ENCODE data around the gene FAF2.

Gene FAF2

GRCh38 chr5:176533894-176534611, 85.9 kb downstream of the FAF2 start:
- DNase-seq, result no peak

GRCh38 chr5:176534640-176535039, 86.5 kb downstream of the FAF2 start:
- no peak for DNase-seq

- peak; percentile 43 for DNase-seq
Measured at GRCh38 chr5:176535101-176535663, 87.0 kb downstream of the FAF2 start.

- DNase-seq, result no peak
Measured at GRCh38 chr5:176535664-176536131, 87.5 kb downstream of the FAF2 start.

- peak; percentile 20 for DNase-seq
Measured at GRCh38 chr5:176536132-176536901, 88.1 kb downstream of the FAF2 start.

GRCh38 chr5:176536902-176537553, 88.8 kb downstream of the FAF2 start, which contains the start of gene RNF44:
Gene RNF44 (minus strand): TSS chr5:176537402. CDS start chr5:176532472, 4,930 bp downstream.
- peak; percentile 84 for DNase-seq

- peak; percentile 98 for DNase-seq
Measured at GRCh38 chr5:176537554-176538229, 89.5 kb downstream of the FAF2 start.

GRCh38 chr5:176538230-176538988, 90.2 kb downstream of the FAF2 start:
- no peak for DNase-seq

- no peak for DNase-seq
Measured at GRCh38 chr5:176538989-176539384, 90.8 kb downstream of the FAF2 start.

GRCh38 chr5:176540476-176540899, 92.3 kb downstream of the FAF2 start:
- DNase-seq, result no peak

- DNase-seq, result no peak
Measured at GRCh38 chr5:176540956-176541337, 92.8 kb downstream of the FAF2 start.

- DNase-seq, result peak; percentile 17
Measured at GRCh38 chr5:176541338-176542134, 93.4 kb downstream of the FAF2 start.

- DNase-seq, result no peak
Measured at GRCh38 chr5:176542135-176542595, 94.0 kb downstream of the FAF2 start.

GRCh38 chr5:176542596-176543427, 94.6 kb downstream of the FAF2 start:
- DNase-seq, result no peak

- no peak for DNase-seq
Measured at GRCh38 chr5:176543428-176544182, 95.4 kb downstream of the FAF2 start.

GRCh38 chr5:176545388-176545736, 97.2 kb downstream of the FAF2 start:
- no peak for DNase-seq

- DNase-seq, result no peak
Measured at GRCh38 chr5:176545737-176546509, 97.7 kb downstream of the FAF2 start.

GRCh38 chr5:176547802-176548201, 99.6 kb downstream of the FAF2 start:
- DNase-seq, result no peak
